GM21576 (cell line): ENCODE measurements around the gene IL10RB.

Experiments
- ATAC-seq: cut with Tn5 transposase; IDR thresholded peaks from one replicate; pipeline ENCODE4 v1.9.1; 2021; ENCODE audit warnings: mild to moderate bottlenecking, moderate library complexity; ENCODE audit not compliant: unreplicated experiment

The IL10RB gene

DNA sequence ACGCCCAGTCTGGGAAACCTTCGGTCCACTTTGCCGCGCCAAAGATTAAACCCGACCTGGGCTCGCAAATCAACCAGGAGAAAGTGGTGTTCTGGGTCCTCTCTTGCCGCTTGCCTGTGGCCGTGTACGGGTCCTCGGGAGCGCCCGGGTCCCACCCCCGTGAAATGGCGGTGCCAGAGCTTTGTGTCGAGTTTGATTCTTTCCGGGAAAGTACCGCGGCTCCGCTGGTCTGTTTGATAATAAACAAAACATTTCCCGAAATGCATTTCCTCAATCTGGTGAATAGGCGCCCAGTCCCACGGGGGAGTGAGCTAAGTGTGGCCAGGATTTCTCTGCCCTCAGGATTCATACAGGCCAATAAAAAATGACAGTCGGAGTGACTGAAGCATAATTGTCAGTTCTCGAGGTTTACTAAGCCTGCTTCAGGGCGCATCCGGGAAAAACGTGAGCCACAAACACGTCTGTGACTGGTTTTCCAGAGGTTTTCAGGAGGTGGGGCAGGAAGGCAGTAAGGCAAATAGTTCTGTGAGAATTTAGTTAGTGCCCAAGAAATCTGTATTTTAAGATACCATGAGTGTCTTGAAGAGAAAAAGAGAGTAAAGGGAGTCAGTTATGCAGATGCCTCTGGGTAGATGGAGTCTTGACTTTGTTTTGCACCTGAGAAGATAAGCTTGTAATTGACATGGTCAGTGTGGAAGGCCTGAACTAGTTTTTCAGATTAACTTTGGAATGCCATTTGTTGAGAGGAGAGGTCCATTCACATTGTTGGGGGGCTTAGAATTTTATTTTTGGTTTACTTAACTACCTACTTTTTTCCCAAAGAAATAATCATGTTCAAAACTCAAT lies 59.3 kb downstream of the IL10RB start:
- ATAC-seq = peak; percentile 29

DNA sequence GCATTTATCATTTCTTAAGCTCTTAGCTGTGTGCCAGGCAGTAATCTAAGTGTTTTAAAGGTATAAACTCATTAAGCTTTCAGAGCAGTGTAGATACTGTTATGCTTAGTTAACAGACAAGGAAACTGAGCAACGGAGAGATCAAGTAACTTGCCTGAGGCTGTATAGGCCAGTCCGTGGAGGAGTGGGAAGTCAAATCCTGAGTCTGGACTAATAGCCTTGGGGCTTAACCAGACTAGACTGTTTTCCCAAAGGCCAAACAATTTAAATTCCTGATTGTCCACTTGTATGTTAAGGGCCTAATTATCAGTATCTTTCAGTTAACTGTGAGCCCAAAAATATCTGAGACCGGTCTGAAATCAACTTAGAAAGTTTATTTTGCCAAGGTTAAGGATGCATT lies 61.2 kb downstream of the IL10RB start:
- no peak for ATAC-seq

DNA sequence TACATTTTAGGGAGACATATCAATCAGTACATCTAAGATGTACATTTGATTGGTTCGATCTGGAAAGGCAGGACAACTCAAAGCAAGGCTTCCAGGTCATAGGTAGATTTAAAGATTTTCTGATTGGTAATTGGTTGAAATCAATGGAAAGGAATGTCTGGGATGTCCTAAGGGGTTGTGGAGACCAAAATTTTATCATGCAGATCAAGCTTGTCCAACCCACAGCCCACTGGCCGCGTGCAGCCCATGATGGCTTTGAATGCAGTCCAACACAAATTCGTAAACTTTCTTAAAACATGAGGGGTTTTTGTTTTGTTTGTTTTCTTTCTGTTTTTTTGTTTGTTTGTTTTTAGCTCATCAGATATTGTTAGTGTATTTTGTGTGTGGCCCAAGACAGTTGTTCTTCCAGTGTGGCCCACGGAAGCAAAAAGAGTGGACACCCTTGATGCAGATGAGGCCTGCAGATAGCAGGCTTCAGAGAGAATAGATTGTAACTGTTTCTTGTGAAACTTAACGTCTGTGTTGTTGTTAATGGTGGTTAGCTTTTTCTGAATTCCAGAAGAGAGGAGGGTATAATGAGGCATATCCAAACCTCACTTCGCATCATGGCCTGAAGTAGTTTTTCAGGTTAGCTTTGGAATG lies 61.7 kb downstream of the IL10RB start:
- ATAC-seq = no peak

DNA sequence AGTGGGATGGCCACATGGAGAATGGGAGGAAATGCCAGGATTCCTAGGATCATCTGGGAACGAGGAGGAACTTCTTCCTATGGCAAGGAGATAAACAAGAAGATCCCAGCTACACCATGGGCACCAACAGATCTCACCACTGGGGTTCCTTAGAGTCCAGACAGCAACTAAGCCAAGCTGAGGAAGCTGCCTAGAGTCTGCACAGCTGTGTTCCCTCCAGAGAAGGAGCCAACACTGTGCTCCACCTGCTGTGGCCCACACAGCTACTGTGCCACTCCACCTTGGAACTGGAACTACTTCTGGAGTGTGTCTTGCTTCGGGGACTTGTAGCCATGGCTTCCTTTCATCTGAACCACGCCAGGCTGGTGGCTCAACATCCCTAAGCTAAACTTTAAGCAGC lies 64.6 kb downstream of the IL10RB start:
- ATAC-seq = no peak

DNA sequence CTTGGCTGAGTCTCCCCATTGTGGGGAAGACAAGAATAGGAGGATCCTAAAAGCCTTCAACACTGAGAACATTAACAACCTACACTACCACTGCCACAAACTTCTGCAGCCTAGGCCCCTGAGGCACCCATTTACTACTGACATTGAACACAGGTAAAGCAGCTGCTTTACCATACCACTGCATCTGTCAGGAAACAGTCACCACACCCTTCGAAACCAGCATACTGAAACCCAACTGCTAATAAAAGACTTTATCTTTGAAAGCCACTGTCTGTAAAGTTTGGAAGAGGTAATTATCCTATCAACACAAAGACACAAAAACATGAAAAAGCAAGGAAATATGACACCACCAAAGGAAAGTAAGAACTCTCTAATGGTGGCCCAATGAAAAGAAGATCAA lies 66.0 kb downstream of the IL10RB start:
- ATAC-seq = peak; percentile 87

DNA sequence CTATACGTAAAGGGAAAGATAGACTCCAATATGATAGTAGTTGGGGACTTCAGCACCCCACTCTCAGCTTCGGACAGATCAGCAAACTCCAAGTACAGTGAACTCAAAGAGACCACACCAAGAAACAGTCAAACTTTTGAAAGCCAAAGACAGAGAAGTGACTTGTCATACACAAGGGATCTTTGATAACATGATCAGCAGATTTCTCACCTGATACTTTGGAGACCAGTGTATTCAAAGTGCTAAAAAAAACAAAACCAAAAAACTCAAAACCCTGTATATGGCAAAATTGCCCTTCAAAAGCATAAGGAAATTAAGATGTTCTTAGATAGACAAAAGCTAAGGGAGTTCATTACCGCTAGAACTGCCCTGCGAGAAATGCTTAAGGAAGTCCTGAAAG lies 68.0 kb downstream of the IL10RB start:
- no peak for ATAC-seq

DNA sequence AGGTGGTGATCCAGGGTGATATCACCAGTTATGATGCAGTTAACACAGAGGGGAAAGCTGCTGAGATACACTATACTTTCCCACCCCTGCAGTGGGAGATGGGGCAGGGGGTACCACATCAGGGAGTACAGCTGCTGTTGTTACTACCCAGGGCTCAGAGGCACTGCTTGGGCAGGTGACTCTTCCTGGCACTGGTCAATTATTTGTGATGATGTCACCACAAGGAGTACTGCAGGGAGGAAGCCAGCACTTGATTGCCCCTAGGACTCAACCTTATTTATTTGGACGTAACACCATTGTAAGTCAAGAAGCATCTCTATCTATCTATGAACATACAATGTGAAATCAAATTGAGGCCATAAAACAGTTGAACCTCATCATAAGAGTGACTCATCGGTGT lies 68.7 kb downstream of the IL10RB start:
- no peak for ATAC-seq

DNA sequence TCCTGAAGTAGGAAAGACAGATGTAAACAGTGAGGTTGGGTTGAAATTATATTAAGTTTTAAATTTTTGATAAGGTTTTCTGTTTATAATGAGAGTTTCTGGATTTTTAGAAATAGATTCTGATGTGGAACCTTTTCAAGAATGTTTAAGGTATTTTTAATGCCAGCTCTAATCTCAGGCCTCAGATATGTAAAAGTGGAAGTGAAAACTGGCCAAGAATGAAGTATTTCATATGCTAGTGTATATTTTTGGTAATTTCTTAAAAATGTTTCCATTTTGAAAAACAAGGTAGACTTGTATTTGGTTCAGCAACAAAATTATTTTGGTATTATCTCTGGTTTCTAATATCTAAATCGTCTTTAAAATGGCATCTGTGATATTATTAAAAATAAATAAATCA lies 73.0 kb downstream of the IL10RB start:
- no peak for ATAC-seq

DNA sequence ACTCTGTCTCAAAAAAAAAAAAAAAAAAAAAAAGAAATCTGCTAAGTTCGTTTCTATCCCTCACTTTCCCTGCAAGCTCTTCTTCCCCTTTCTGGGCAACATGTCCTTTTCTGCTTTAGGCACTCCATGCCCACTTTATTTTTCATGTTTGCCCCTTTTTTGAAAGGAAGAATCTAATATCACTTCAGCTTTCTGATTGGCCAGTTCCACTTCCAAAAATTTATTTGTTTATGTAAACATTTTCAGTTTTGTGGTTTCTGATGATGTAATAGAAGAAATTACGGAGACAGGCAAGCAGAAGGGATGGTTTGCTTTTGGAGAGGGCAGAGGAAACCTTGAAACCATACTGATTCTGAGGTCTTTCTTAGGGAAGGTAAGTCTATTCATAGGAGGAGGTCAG lies 73.8 kb downstream of the IL10RB start:
- no peak for ATAC-seq

DNA sequence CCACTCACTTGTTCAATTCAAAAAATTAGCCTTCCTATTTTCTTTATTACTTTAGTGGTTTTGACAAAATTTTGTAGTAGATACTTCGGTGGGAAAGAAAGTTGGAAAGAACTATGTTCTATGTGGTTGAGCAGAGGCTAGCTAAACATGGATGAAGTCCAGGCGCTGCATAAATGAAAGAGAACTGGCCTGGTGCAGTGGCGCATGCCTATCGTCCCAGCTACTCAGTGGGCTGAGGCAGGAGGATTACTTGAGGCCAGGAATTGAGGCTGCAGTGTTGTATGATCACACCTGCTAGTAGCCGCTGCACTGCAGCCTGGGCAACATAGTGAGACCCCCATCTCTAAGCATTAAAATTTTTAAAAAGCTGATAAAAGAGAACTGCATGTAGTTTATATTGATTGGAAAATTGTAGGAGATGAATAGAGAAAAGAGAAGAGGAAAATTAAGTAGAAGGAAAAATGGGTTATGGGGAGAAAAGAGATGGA lies 79.6 kb downstream of the IL10RB start:
- ATAC-seq = no peak
